ENCODE results near the gene MGME1. TPM values are rescaled to one million over a fixed set of nuclear protein-coding genes. Genes with fewer than 3 reads are reported as not detected.
"Not testable (repeated sequence)": the region's sequence is repeated elsewhere in the genome, so short reads cannot be mapped to it uniquely, and the experiment has no call there.

Gene MGME1
- total RNA-seq, 2 donors from 2014 or later: 17.1 to 22.0 TPM

- intact Hi-C loops (cut with DNase I, micrococcal nuclease): no loop called here
- no peak for ATAC-seq
- no peak for DNase-seq
Measured at GRCh38 chr20:17956099-17956685, 12.6 kb upstream of the MGME1 start.

- intact Hi-C loops (cut with DNase I, micrococcal nuclease): no loop called here
- ATAC-seq (peak; percentile 36), DNase-seq (no peak)
Measured at GRCh38 chr20:17957505-17958363, 11.1 kb upstream of the MGME1 start.

- ATAC-seq (peak; percentile 78), DNase-seq (no peak)
- intact Hi-C loops (cut with DNase I, micrococcal nuclease): no loop called here
Measured at GRCh38 chr20:17958373-17959256, 10.2 kb upstream of the MGME1 start.

- intact Hi-C loops (cut with DNase I, micrococcal nuclease): no loop called here
- no peak for ATAC-seq
- DNase-seq: no peak
Measured at GRCh38 chr20:17959257-17959627, 9.6 kb upstream of the MGME1 start.

- DNase-seq; intact Hi-C loops (cut with DNase I, micrococcal nuclease); ATAC-seq: not testable (repeated sequence)
Measured at GRCh38 chr20:17960400-17960885, 8.4 kb upstream of the MGME1 start.

GRCh38 chr20:17960927-17961586 is 7.8 kb upstream of the MGME1 start:
- ATAC-seq: peak; percentile 6
- DNase-seq: no peak
- intact Hi-C loops (cut with DNase I, micrococcal nuclease): no loop called here

GRCh38 chr20:17961587-17961940 is 7.3 kb upstream of the MGME1 start:
- no peak for DNase-seq
- ATAC-seq: no peak

GRCh38 chr20:17963114-17963897 is 5.5 kb upstream of the MGME1 start:
- intact Hi-C loops (cut with DNase I, micrococcal nuclease): no loop called here
- ATAC-seq (no peak), DNase-seq (no peak)

More at GRCh38 chr20:17961587-17961940, 7.3 kb upstream of the MGME1 start:
- intact Hi-C loops (cut with DNase I, micrococcal nuclease): no loop called here

- intact Hi-C loops (cut with DNase I, micrococcal nuclease): no loop called here
- DNase-seq (no peak), ATAC-seq (no peak)
Measured at GRCh38 chr20:17964073-17964472, 4.7 kb upstream of the MGME1 start.

- ATAC-seq: no peak
- intact Hi-C loops (cut with DNase I, micrococcal nuclease): no loop called here
- DNase-seq: no peak
Measured at GRCh38 chr20:17964632-17965031, 4.2 kb upstream of the MGME1 start.

GRCh38 chr20:17965042-17965697 is 3.6 kb upstream of the MGME1 start:
- intact Hi-C loops (cut with DNase I, micrococcal nuclease): no loop called here
- ATAC-seq: no peak
- DNase-seq: peak in 1 of 2 donors; percentile 41

- DNase-seq: no peak
- ATAC-seq: no peak
- intact Hi-C loops (cut with DNase I, micrococcal nuclease): no loop called here
Measured at GRCh38 chr20:17966432-17967310, 2.1 kb upstream of the MGME1 start.

GRCh38 chr20:17967521-17968365 is 1.1 kb upstream of the MGME1 start:
- intact Hi-C loops (cut with DNase I, micrococcal nuclease): no loop called here
- no peak for DNase-seq
- ATAC-seq: peak; percentile 0

GRCh38 chr20:17969278-17969883 is 563 bp downstream of the MGME1 start:
- DNase-seq (peak in 1 of 2 donors; percentile 63), ATAC-seq (peak; percentile 30)
- intact Hi-C loops (cut with DNase I, micrococcal nuclease): no loop called here

GRCh38 chr20:17969884-17970409 is 1.1 kb downstream of the MGME1 start:
- peak in 1 of 2 donors; percentile 55 for DNase-seq
- peak; percentile 10 for ATAC-seq
- intact Hi-C loops (cut with DNase I, micrococcal nuclease): no loop called here

Data from left colon (tissue), 2 donors.